Measurements from ENCODE around the gene OGFOD2. TPM values are rescaled to one million over a fixed set of nuclear protein-coding genes. Genes with fewer than 3 reads are reported as not detected.

Gene OGFOD2
- total and polyA plus RNA-seq, 2 of the 13 experiments (the other 11 are each of a cell fraction or from before 2014, with no cell fraction given), result 13.2 to 14.6 TPM

- peak; percentile 80 for TF ChIP-seq YY1 (IDR thresholded peaks at IDR 0.05; ENCODE audit: insufficient read depth, insufficient replicate concordance, low read depth, low read length)
- TF ChIP-seq, protein P1, sequence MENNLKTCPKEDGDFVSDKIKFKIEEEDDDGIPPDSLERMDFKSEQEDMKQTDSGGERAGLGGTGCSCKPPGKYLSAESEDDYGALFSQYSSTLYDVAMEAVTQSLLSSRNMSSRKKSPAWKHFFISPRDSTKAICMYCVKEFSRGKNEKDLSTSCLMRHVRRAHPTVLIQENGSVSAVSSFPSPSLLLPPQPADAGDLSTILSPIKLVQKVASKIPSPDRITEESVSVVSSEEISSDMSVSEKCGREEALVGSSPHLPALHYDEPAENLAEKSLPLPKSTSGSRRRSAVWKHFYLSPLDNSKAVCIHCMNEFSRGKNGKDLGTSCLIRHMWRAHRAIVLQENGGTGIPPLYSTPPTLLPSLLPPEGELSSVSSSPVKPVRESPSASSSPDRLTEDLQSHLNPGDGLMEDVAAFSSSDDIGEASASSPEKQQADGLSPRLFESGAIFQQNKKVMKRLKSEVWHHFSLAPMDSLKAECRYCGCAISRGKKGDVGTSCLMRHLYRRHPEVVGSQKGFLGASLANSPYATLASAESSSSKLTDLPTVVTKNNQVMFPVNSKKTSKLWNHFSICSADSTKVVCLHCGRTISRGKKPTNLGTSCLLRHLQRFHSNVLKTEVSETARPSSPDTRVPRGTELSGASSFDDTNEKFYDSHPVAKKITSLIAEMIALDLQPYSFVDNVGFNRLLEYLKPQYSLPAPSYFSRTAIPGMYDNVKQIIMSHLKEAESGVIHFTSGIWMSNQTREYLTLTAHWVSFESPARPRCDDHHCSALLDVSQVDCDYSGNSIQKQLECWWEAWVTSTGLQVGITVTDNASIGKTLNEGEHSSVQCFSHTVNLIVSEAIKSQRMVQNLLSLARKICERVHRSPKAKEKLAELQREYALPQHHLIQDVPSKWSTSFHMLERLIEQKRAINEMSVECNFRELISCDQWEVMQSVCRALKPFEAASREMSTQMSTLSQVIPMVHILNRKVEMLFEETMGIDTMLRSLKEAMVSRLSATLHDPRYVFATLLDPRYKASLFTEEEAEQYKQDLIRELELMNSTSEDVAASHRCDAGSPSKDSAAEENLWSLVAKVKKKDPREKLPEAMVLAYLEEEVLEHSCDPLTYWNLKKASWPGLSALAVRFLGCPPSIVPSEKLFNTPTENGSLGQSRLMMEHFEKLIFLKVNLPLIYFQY (CRISPR knock-in tag; IDR thresholded peaks at IDR 0.05; ENCODE audit: borderline replicate concordance), result no peak; the same call in 1 of the 2 replicates
- peak; percentile 69; the same call in 1 of the 2 replicates for TF ChIP-seq POGZ (CRISPR knock-in tag; IDR thresholded peaks at IDR 0.05)
- TF ChIP-seq ELF1 (CRISPR knock-in tag; IDR thresholded peaks at IDR 0.05), result peak; percentile 80
- TF ChIP-seq, protein P2, sequence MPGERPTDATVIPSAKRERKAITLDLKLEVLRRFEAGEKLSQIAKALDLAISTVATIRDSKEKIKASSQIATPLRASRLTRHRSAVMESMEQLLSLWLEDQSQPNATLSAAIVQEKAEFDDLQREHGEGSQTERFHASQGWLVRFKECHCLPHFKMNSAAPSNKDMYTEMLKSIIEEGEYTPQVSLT (CRISPR knock-in tag; IDR thresholded peaks at IDR 0.05; ENCODE audit: borderline replicate concordance, low read depth), result no peak
- peak; percentile 99 for TF ChIP-seq THRA (CRISPR knock-in tag; IDR thresholded peaks at IDR 0.05; ENCODE audit: borderline replicate concordance)
- no peak for TF ChIP-seq MTA3 (CRISPR knock-in tag; IDR thresholded peaks at IDR 0.05)
- no peak for TF ChIP-seq STAT5B (CRISPR knock-in tag; IDR thresholded peaks at IDR 0.05)
- TF ChIP-seq ZNF724P (CRISPR knock-in tag; IDR thresholded peaks at IDR 0.05; ENCODE audit: borderline replicate concordance), result no peak
- TF ChIP-seq, protein P3, sequence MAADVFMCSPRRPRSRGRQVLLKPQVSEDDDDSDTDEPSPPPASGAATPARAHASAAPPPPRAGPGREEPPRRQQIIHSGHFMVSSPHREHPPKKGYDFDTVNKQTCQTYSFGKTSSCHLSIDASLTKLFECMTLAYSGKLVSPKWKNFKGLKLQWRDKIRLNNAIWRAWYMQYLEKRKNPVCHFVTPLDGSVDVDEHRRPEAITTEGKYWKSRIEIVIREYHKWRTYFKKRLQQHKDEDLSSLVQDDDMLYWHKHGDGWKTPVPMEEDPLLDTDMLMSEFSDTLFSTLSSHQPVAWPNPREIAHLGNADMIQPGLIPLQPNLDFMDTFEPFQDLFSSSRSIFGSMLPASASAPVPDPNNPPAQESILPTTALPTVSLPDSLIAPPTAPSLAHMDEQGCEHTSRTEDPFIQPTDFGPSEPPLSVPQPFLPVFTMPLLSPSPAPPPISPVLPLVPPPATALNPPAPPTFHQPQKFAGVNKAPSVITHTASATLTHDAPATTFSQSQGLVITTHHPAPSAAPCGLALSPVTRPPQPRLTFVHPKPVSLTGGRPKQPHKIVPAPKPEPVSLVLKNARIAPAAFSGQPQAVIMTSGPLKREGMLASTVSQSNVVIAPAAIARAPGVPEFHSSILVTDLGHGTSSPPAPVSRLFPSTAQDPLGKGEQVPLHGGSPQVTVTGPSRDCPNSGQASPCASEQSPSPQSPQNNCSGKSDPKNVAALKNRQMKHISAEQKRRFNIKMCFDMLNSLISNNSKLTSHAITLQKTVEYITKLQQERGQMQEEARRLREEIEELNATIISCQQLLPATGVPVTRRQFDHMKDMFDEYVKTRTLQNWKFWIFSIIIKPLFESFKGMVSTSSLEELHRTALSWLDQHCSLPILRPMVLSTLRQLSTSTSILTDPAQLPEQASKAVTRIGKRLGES (CRISPR knock-in tag; IDR thresholded peaks at IDR 0.05; ENCODE audit: borderline replicate concordance), result no peak
- TF ChIP-seq, protein P4, sequence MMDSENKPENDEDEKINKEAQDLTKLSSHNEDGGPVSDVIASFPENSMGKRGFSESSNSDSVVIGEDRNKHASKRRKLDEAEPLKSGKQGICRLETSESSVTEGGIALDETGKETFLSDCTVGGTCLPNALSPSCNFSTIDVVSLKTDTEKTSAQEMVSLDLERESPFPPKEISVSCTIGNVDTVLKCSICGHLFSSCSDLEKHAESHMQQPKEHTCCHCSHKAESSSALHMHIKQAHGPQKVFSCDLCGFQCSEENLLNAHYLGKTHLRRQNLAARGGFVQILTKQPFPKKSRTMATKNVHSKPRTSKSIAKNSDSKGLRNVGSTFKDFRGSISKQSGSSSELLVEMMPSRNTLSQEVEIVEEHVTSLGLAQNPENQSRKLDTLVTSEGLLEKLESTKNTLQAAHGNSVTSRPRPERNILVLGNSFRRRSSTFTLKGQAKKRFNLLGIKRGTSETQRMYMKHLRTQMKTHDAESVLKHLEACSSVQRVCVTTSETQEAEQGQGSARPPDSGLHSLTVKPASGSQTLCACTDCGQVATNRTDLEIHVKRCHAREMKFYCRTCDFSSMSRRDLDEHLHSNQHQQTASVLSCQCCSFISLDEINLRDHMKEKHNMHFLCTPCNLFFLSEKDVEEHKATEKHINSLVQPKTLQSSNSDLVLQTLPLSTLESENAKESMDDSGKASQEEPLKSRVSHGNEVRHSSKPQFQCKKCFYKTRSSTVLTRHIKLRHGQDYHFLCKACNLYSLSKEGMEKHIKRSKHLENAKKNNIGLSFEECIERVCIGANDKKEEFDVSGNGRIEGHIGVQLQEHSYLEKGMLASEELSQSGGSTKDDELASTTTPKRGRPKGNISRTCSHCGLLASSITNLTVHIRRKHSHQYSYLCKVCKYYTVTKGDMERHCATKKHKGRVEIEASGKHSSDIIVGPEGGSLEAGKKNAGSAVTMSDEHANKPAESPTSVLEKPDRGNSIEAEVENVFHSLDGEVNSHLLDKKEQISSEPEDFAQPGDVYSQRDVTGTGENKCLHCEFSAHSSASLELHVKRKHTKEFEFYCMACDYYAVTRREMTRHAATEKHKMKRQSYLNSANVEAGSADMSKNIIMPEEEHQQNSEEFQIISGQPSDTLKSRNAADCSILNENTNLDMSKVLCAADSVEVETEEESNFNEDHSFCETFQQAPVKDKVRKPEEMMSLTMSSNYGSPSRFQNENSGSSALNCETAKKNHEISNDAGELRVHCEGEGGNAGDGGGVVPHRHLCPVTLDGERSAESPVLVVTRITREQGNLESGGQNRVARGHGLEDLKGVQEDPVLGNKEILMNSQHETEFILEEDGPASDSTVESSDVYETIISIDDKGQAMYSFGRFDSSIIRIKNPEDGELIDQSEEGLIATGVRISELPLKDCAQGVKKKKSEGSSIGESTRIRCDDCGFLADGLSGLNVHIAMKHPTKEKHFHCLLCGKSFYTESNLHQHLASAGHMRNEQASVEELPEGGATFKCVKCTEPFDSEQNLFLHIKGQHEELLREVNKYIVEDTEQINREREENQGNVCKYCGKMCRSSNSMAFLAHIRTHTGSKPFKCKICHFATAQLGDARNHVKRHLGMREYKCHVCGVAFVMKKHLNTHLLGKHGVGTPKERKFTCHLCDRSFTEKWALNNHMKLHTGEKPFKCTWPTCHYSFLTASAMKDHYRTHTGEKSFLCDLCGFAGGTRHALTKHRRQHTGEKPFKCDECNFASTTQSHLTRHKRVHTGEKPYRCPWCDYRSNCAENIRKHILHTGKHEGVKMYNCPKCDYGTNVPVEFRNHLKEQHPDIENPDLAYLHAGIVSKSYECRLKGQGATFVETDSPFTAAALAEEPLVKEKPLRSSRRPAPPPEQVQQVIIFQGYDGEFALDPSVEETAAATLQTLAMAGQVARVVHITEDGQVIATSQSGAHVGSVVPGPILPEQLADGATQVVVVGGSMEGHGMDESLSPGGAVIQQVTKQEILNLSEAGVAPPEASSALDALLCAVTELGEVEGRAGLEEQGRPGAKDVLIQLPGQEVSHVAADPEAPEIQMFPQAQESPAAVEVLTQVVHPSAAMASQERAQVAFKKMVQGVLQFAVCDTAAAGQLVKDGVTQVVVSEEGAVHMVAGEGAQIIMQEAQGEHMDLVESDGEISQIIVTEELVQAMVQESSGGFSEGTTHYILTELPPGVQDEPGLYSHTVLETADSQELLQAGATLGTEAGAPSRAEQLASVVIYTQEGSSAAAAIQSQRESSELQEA (CRISPR knock-in tag; IDR thresholded peaks at IDR 0.05; ENCODE audit: not compliant biosample characterization), result no peak
Measured at GRCh38 chr12:122974274-122974891, 661 bp upstream of the OGFOD2 start (continued).

Data from HepG2 (cell line).